ENCODE measurements around the gene GBE1. TPM values are rescaled to one million over a fixed set of nuclear protein-coding genes. Genes with fewer than 3 reads are reported as not detected.

Gene GBE1
- total RNA-seq, 4 donors from 2014 or later: 22.2 to 27.8 (median 25.3) TPM

GRCh38 chr3:81790117-81790516 is 28.7 kb upstream of the GBE1 start:
- intact Hi-C loops (cut with DNase I): no loop called here
- no peak overlapping the region for H3K27ac ChIP-seq (replicated peaks in 1 of 4)

GRCh38 chr3:81789691-81790090 is 28.2 kb upstream of the GBE1 start:
- Histone ChIP-seq H3K4me3 (no peak overlapping the region), H3K27ac (replicated peaks in 1 of 4) (no peak overlapping the region)
- intact Hi-C loops (cut with DNase I): no loop called here

More at GRCh38 chr3:81790117-81790516, 28.7 kb upstream of the GBE1 start:
- H3K27me3 ChIP-seq: no peaks in the 10 kb centered on the region
- no peaks in the 10 kb centered on the region for H3K9me3 ChIP-seq
- DNase-seq (ENCODE audit: extremely low spot score): no peak
- H3K4me1 ChIP-seq: peaks cover 0 to 5% (median 0%) of the 10 kb centered on the region in 4 donors
- H3K36me3 ChIP-seq: no peaks in the 10 kb centered on the region
- TF ChIP-seq, protein P1, sequence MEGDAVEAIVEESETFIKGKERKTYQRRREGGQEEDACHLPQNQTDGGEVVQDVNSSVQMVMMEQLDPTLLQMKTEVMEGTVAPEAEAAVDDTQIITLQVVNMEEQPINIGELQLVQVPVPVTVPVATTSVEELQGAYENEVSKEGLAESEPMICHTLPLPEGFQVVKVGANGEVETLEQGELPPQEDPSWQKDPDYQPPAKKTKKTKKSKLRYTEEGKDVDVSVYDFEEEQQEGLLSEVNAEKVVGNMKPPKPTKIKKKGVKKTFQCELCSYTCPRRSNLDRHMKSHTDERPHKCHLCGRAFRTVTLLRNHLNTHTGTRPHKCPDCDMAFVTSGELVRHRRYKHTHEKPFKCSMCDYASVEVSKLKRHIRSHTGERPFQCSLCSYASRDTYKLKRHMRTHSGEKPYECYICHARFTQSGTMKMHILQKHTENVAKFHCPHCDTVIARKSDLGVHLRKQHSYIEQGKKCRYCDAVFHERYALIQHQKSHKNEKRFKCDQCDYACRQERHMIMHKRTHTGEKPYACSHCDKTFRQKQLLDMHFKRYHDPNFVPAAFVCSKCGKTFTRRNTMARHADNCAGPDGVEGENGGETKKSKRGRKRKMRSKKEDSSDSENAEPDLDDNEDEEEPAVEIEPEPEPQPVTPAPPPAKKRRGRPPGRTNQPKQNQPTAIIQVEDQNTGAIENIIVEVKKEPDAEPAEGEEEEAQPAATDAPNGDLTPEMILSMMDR (IDR thresholded peaks at IDR 0.05): no peak
- TF ChIP-seq EP300 (IDR thresholded peaks at IDR 0.05) (no peak), POLR2AphosphoS5 (IDR thresholded peaks at IDR 0.05) (no peak), POLR2A (IDR thresholded peaks at IDR 0.05; ENCODE audit: low read depth) (no peak)
- 55% methylated on average over 3 of the region's 3 CpGs for WGBS
- H3K4me3 ChIP-seq: no peak overlapping the region

GRCh38 chr3:81788610-81789009 is 27.2 kb upstream of the GBE1 start:
- H3K27me3 ChIP-seq: no peaks in the 10 kb centered on the region
- H3K4me3 ChIP-seq: no peak overlapping the region
- no peaks in the 10 kb centered on the region for H3K9me3 ChIP-seq
- DNase-seq (ENCODE audit: extremely low spot score): no peak
- H3K36me3 ChIP-seq: no peaks in the 10 kb centered on the region
- no peak overlapping the region for H3K27ac ChIP-seq (replicated peaks in 1 of 4)
- intact Hi-C loops (cut with DNase I): no loop called here
- H3K4me1 ChIP-seq: peaks cover 0 to 5% (median 0%) of the 10 kb centered on the region in 4 donors
- TF ChIP-seq POLR2AphosphoS5 (IDR thresholded peaks at IDR 0.05) (no peak), EP300 (IDR thresholded peaks at IDR 0.05) (no peak), POLR2A (IDR thresholded peaks at IDR 0.05; ENCODE audit: low read depth) (no peak)
- TF ChIP-seq, protein P1 (IDR thresholded peaks at IDR 0.05): no peak
- 44% methylated on average over 2 of the region's 2 CpGs for WGBS

More at GRCh38 chr3:81789691-81790090, 28.2 kb upstream of the GBE1 start:
- Histone ChIP-seq H3K27me3 (no peaks in the 10 kb centered on the region), H3K4me1 (peaks cover 0 to 5% (median 0%) of the 10 kb centered on the region in 4 donors), H3K9me3 (no peaks in the 10 kb centered on the region), H3K36me3 (no peaks in the 10 kb centered on the region)
- TF ChIP-seq, protein P1 (IDR thresholded peaks at IDR 0.05): no peak
- no peak for DNase-seq (ENCODE audit: extremely low spot score)

GRCh38 chr3:81788044-81788443 is 26.6 kb upstream of the GBE1 start:
- Histone ChIP-seq H3K9me3 (no peaks in the 10 kb centered on the region), H3K4me1 (peaks cover 0 to 5% (median 0%) of the 10 kb centered on the region in 4 donors), H3K27me3 (no peaks in the 10 kb centered on the region), H3K4me3 (no peak overlapping the region), H3K27ac (replicated peaks in 1 of 4) (no peak overlapping the region), H3K36me3 (no peaks in the 10 kb centered on the region)
- WGBS: 75% methylated on average over 2 of the region's 2 CpGs
- TF ChIP-seq POLR2A (IDR thresholded peaks at IDR 0.05; ENCODE audit: low read depth): no peak
- TF ChIP-seq POLR2AphosphoS5 (IDR thresholded peaks at IDR 0.05): no peak
- TF ChIP-seq EP300 (IDR thresholded peaks at IDR 0.05): no peak
- TF ChIP-seq, protein P1 (IDR thresholded peaks at IDR 0.05): no peak
- intact Hi-C loops (cut with DNase I): no loop called here
- no peak for DNase-seq (ENCODE audit: extremely low spot score)

DNA sequence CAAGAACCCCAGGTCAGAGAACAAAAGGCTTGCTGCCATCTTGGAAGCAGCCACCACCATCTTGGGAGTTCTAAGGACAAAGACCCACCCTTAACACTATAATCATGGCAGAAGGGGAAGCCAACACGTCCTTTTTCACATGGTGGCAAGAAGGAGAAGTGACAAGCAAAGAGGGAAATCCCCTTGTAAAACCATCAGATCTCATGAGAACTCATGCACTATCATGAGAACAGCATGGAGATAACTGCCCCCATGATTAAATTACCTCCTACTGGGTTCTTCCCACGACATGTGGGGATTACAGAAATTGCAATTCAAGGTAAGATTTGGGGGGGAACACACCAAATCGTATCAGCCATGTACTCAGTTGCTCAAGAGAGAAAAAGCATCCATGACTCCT is 21.1 kb upstream of the GBE1 start:
- Histone ChIP-seq H3K27me3 (no peaks in the 10 kb centered on the region), H3K4me1 (peaks cover 0 to 4% (median 0%) of the 10 kb centered on the region in 4 donors), H3K4me3 (no peak overlapping the region), H3K27ac (replicated peaks in 1 of 4) (no peak overlapping the region), H3K36me3 (no peaks in the 10 kb centered on the region), H3K9me3 (no peaks in the 10 kb centered on the region)
- DNase-seq (ENCODE audit: extremely low spot score): no peak
- WGBS: 39% methylated on average over 3 of the region's 3 CpGs
- intact Hi-C loops (cut with DNase I): no loop called here
- TF ChIP-seq POLR2A (IDR thresholded peaks at IDR 0.05; ENCODE audit: low read depth): no peak
- TF ChIP-seq, protein P1 (IDR thresholded peaks at IDR 0.05): no peak
- TF ChIP-seq POLR2AphosphoS5 (IDR thresholded peaks at IDR 0.05): no peak
- TF ChIP-seq EP300 (IDR thresholded peaks at IDR 0.05): no peak
